ENCODE measurements around the gene ANKS6.

GRCh38 chr9:98712987-98713386, 83.4 kb downstream of the ANKS6 start:
- TF ChIP-seq, protein P1, sequence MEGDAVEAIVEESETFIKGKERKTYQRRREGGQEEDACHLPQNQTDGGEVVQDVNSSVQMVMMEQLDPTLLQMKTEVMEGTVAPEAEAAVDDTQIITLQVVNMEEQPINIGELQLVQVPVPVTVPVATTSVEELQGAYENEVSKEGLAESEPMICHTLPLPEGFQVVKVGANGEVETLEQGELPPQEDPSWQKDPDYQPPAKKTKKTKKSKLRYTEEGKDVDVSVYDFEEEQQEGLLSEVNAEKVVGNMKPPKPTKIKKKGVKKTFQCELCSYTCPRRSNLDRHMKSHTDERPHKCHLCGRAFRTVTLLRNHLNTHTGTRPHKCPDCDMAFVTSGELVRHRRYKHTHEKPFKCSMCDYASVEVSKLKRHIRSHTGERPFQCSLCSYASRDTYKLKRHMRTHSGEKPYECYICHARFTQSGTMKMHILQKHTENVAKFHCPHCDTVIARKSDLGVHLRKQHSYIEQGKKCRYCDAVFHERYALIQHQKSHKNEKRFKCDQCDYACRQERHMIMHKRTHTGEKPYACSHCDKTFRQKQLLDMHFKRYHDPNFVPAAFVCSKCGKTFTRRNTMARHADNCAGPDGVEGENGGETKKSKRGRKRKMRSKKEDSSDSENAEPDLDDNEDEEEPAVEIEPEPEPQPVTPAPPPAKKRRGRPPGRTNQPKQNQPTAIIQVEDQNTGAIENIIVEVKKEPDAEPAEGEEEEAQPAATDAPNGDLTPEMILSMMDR (IDR thresholded peaks at IDR 0.05; ENCODE audit: control extremely low read depth in 1 of 3, insufficient read depth in 1 of 3, low read depth in 1 of 3, low read length in 3 of 3) = no peak
- TF ChIP-seq EZH2 (IDR thresholded peaks at IDR 0.05; ENCODE audit: low read depth, low read length, severe bottlenecking) = no peak
- TF ChIP-seq POLR2A (IDR thresholded peaks at IDR 0.05; ENCODE audit: control extremely low read depth in 1 of 2, low read depth in 2 of 2, low read length in 2 of 2) = no peak
- TF ChIP-seq POLR2AphosphoS5 (IDR thresholded peaks at IDR 0.05; ENCODE audit: low read depth, low read length) = no peak
- no peak for TF ChIP-seq USF2 (IDR thresholded peaks at IDR 0.05; ENCODE audit: low read length)
- no peak for TF ChIP-seq RFX5 (IDR thresholded peaks at IDR 0.05; ENCODE audit: borderline replicate concordance, low read depth, low read length)

All from H1 (cell line).